GM23338 (cell line): ENCODE data around the gene CLCN2. TPM values are rescaled to one million over a fixed set of nuclear protein-coding genes. Genes with fewer than 3 reads are reported as not detected.

Experiments used
- ATAC-seq: fragments of 200-7000 bp; cut with Tn5 transposase; 3 replicates; pipeline ENCODE4 v1.9.1; 2020
- DNase-seq: peaks from one replicate; pipeline ENCODE4 v3.0.0-alpha.2; 2015; ENCODE audit warnings: low spot score
- H2AFZ ChIP-seq: fragments of 200-600 bp; sonication (generic); 2 replicates; pipeline ENCODE4 v1.8.0; 2016; ENCODE audit warnings: antibody characterized with exemption, mild to moderate bottlenecking, moderate library complexity
- H3F3A ChIP-seq: fragments of 200-600 bp; sonication (generic); replicated peaks from 2 replicates; pipeline ENCODE4 v1.8.0; 2017; ENCODE audit warnings: antibody characterized with exemption, mixed run types, low read depth
- H3K27ac ChIP-seq: fragments of 200-600 bp; sonication (generic); 2 replicates; pipeline ENCODE4 v1.6.1; 2016; ENCODE audit warnings: low read depth
- H3K27me3 ChIP-seq: fragments of 200-600 bp; sonication (generic); 2 replicates; pipeline ENCODE4 v1.8.0; 2016; ENCODE audit warnings: mild to moderate bottlenecking, mixed run types, moderate library complexity; ENCODE audit not compliant: insufficient read depth
- H3K36me3 ChIP-seq: fragments of 200-600 bp; sonication (generic); 2 replicates; pipeline ENCODE4 v1.8.0; 2016; ENCODE audit warnings: mild to moderate bottlenecking; ENCODE audit not compliant: insufficient read depth
- H3K4me1 ChIP-seq: fragments of 200-600 bp; sonication (generic); 2 replicates; pipeline ENCODE4 v1.8.0; 2016; ENCODE audit warnings: mild to moderate bottlenecking, moderate library complexity; ENCODE audit not compliant: insufficient read depth
- H3K4me2 ChIP-seq: fragments of 200-600 bp; sonication (generic); 2 replicates; pipeline ENCODE4 v1.7.1; 2017; ENCODE audit warnings: mixed run types
- H3K4me3 ChIP-seq: fragments of 200-600 bp; sonication (generic); 2 replicates; pipeline ENCODE4 v1.6.1; 2016; ENCODE audit warnings: mixed run types
- H3K79me2 ChIP-seq: fragments of 200-600 bp; sonication (generic); replicated peaks from 2 replicates; pipeline ENCODE4 v1.8.0; 2017; ENCODE audit warnings: mild to moderate bottlenecking; ENCODE audit not compliant: insufficient read depth
- H3K9me2 ChIP-seq: fragments of 200-600 bp; sonication (generic); 2 replicates; pipeline ENCODE4 v1.8.0; 2017; ENCODE audit not compliant: insufficient read depth
- H4K20me1 ChIP-seq: fragments of 200-600 bp; sonication (generic); replicated peaks from 2 replicates; pipeline ENCODE4 v1.8.0; 2017; ENCODE audit warnings: mild to moderate bottlenecking; ENCODE audit not compliant: insufficient read depth
- H3K27ac Mint-ChIP-seq: 2 replicates; pipeline ENCODE4 v1.8.0; 2020; ENCODE audit warnings: inconsistent platforms, mild to moderate bottlenecking, moderate library complexity, mixed read lengths
- H3K27me3 Mint-ChIP-seq: 3 replicates; pipeline ENCODE4 v1.8.0; 2022; ENCODE audit warnings: low read depth, mild to moderate bottlenecking, moderate library complexity, mixed read lengths, inconsistent platforms; ENCODE audit not compliant: insufficient read depth, poor library complexity
- H3K36me3 Mint-ChIP-seq: 3 replicates; pipeline ENCODE4 v1.8.0; 2021; ENCODE audit warnings: low read depth, mild to moderate bottlenecking, inconsistent platforms, moderate library complexity, mixed read lengths
- H3K4me1 Mint-ChIP-seq: 3 replicates; pipeline ENCODE4 v1.8.0; 2020; ENCODE audit warnings: mild to moderate bottlenecking, inconsistent platforms, mixed read lengths
- H3K4me3 Mint-ChIP-seq: 3 replicates; pipeline ENCODE4 v1.8.0; 2021; ENCODE audit warnings: moderate library complexity, mild to moderate bottlenecking, inconsistent platforms, mixed read lengths
- H3K9me3 Mint-ChIP-seq: 3 replicates; pipeline ENCODE4 v1.8.0; 2020; ENCODE audit warnings: moderate library complexity, mild to moderate bottlenecking, inconsistent platforms, mixed read lengths
- CREB1 ChIP-seq: fragments of 250-450 bp; sonication (Bioruptor Pico); IDR thresholded peaks from 2 replicates; pipeline ENCODE4 v1.5.0; 2020; ENCODE audit warnings: low read depth, mild to moderate bottlenecking, moderate library complexity
- EZH2 ChIP-seq: fragments of 200-600 bp; sonication (generic); IDR thresholded peaks from one replicate; pipeline ENCODE4 v1.8.0; 2017; ENCODE audit warnings: antibody characterized with exemption, mild to moderate bottlenecking, low read depth; ENCODE audit not compliant: unreplicated experiment
- EZH2phosphoT487 ChIP-seq: fragments of 200-600 bp; sonication (generic); IDR thresholded peaks from one replicate; pipeline ENCODE4 v1.8.1; 2018; ENCODE audit warnings: antibody characterized with exemption; ENCODE audit not compliant: unreplicated experiment
- POLR2AphosphoS5 ChIP-seq: IDR thresholded peaks from 2 replicates; pipeline ENCODE4 v1.6.1; 2016; ENCODE audit warnings: antibody characterized with exemption, low read depth
- REST ChIP-seq: IDR thresholded peaks from one replicate; pipeline ENCODE4 v1.6.1; 2018; ENCODE audit warnings: antibody characterized with exemption; ENCODE audit not compliant: unreplicated experiment
- STAT1 ChIP-seq: IDR thresholded peaks from one replicate; pipeline ENCODE4 v1.6.1; 2016; ENCODE audit warnings: antibody characterized with exemption; ENCODE audit not compliant: unreplicated experiment
- ZNF114 ChIP-seq: fragments of 250-450 bp; sonication (Bioruptor Pico); IDR thresholded peaks from 2 replicates; pipeline ENCODE4 v1.5.0; 2020; ENCODE audit warnings: mild to moderate bottlenecking, moderate library complexity
- polyA plus RNA-seq: library from polyadenylated mRNA; unstranded; fragments of >200 nt; fragmentation: Nextera tagmentation; extraction: Ambion mirVana; gene quantifications from 2 replicates; pipeline ENCODE4 v1.2.1, GENCODE V29; 2016
- total RNA-seq: library from RNA; depleted of rRNA; stranded (reverse); fragments of >200 nt; shearing (Covaris generic); gene quantifications from 2 replicates; pipeline ENCODE4 v1.2.3, GENCODE V29; 2014
- TF ChIP-seq, protein P1 (sequence below), 2 experiments: fragments of 200-600 bp in 1 of 2; sonication (generic) in 1 of 2; conservative IDR thresholded peaks; 2 replicates each; pipeline versions ENCODE4 v1.5.1 to v1.6.1; 2016 to 2017; ENCODE audit warnings: antibody characterized with exemption in 2 of 2, low read depth in 2 of 2, mild to moderate bottlenecking in 2 of 2, moderate library complexity in 1 of 2

Gene CLCN2
- total and polyA plus RNA-seq, 2 experiments from 2014 or later, result 7.0 to 9.2 TPM

GRCh38 chr3:184382326-184383032 lies 21.1 kb upstream of the CLCN2 start:
- no peak overlapping the region for H3K27ac Mint-ChIP-seq
- DNase-seq (no peak), ATAC-seq (no peak)
- Histone ChIP-seq H3K4me3 (no peak overlapping the region), H3K4me1 (peaks cover 16% of the 10 kb centered on the region), H3K4me2 (no peak overlapping the region), H4K20me1 (no peaks in the 10 kb centered on the region), H3K36me3 (no peaks in the 10 kb centered on the region), H3K27me3 (peaks cover 63% of the 10 kb centered on the region), H3K27ac (no peak overlapping the region), H2AFZ (no peak overlapping the region), H3K79me2 (no peaks in the 10 kb centered on the region), H3K9me2 (no peaks in the 10 kb centered on the region), H3F3A (0 out of 2 replicates have a peak, but pooled peaks cover 4% of the 10 kb centered on the region)
- no peak overlapping the region; the same call in 2 of the 3 replicates for H3K4me3 Mint-ChIP-seq
- peaks cover 54% of the 10 kb centered on the region for H3K27me3 Mint-ChIP-seq
- TF ChIP-seq, protein P1, sequence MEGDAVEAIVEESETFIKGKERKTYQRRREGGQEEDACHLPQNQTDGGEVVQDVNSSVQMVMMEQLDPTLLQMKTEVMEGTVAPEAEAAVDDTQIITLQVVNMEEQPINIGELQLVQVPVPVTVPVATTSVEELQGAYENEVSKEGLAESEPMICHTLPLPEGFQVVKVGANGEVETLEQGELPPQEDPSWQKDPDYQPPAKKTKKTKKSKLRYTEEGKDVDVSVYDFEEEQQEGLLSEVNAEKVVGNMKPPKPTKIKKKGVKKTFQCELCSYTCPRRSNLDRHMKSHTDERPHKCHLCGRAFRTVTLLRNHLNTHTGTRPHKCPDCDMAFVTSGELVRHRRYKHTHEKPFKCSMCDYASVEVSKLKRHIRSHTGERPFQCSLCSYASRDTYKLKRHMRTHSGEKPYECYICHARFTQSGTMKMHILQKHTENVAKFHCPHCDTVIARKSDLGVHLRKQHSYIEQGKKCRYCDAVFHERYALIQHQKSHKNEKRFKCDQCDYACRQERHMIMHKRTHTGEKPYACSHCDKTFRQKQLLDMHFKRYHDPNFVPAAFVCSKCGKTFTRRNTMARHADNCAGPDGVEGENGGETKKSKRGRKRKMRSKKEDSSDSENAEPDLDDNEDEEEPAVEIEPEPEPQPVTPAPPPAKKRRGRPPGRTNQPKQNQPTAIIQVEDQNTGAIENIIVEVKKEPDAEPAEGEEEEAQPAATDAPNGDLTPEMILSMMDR (conservative IDR thresholded peaks at IDR 0.05; ENCODE audit: low read depth in 2 of 2), result no peak
- TF ChIP-seq CREB1 (no peak), STAT1 (no peak), EZH2 (no peak), ZNF114 (no peak), REST (no peak), POLR2AphosphoS5 (no peak), EZH2phosphoT487 (no peak)
- H3K9me3 Mint-ChIP-seq, result no peaks in the 10 kb centered on the region
- H3K4me1 Mint-ChIP-seq, result peaks cover 21% of the 10 kb centered on the region
- H3K36me3 Mint-ChIP-seq, result no peaks in the 10 kb centered on the region
